WI38 (cell line): ENCODE measurements around the gene TEAD4.
"Not testable (repeated sequence)": the region's sequence is repeated elsewhere in the genome, so short reads cannot be mapped to it uniquely, and the experiment has no call there.

Experiments
- H3K4me3 ChIP-seq: 2 replicates; pipeline ENCODE4 v1.5.1; 2011; ENCODE audit warnings: low read depth, mild to moderate bottlenecking, control low read depth, low read length
- CTCF ChIP-seq: IDR thresholded peaks from 2 replicates; pipeline ENCODE4 v1.5.1; 2012; ENCODE audit warnings: low read depth, mild to moderate bottlenecking, control low read depth, low read length

TEAD4 gene

DNA sequence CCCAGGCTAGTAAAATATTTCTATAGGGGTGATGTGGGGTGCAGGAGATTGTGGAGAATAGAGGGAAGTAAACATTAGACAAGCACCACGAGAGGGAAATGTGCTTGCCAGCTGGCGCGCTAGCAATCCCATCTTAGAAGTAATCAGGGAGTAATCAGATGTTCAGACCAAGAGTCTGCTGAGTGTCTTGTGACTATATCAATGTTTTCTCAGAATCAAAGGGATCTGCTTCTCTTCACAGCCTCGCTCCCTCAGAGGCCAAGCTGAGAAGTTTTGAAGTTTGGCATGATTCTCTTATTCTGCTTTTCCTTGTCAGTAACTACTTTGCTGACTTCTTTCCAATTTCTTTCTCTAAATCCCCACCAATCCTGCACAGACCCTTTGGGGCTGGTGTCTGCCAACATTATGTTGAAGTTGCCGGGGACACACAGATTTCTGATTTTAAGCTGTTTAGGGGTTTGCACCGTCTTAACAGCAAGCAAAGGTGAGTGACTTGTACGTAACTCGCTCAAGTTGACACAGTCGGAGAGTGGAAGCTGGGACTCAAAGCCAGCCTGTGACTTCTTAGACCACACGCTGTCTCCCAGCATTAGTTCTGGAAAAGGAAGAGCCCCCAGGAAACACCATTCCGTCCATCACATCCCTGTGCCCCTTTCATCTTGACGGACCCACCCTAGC, 96.0 kb downstream of the TEAD4 start:
- no peak overlapping the region for H3K4me3 ChIP-seq
- no peak for TF ChIP-seq CTCF

DNA sequence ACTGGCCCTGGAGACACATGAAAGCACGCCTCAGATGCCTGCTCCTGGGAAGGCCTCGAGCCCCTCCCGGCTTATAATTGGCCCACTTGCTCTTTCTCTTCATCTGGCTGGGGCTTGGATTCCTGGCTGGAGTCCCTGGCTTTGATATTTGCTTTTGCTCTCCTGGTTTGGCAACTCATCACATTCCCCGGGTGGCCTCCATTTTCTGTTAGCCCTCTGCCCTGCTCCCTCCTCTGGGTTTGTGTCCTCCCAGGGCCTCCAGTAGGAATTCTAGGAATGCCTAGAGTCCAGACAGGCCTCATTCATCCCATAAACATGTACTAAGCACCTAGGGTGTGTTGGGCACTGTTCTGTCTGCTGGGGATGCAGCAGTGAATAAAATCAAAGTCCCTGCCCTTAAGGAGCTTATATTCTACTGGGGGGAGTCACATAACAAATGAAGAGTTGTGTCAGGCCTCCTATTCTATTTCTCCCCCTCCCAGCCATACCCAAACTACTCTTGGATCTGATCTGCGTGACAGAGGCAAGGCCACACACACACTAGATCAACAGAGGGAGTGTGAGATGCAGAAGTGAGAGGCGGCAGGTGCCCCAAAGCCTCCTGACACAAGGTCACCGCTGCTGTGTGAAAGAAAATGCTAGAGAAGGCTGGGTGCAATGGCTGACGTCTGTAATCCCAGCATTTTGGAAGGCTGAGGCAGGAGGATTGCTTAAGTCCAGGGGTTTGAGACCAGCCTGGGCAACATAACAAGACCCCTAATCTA, 96.7 kb downstream of the TEAD4 start:
- no peak overlapping the region for H3K4me3 ChIP-seq

DNA sequence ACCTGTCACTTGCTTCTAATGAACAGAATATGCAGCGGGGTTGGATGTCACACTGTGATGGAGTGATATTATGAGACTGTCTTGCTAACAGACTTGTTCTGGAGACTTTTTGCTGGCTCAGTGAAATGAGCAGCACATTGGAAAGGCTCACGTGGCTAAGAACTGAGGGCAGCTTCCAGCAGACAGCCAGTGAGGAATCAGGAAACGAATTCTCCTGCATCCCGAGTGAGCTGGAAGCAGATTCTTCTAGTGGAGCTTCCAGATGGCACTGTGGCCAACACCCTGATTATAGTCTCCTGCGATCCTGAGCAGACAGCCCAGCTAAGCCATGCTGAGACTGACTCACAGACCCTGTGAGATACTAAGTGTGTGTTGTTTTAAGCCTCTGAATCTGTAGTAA, 101.9 kb downstream of the TEAD4 start:
- no peak overlapping the region for H3K4me3 ChIP-seq
- no peak for TF ChIP-seq CTCF

More for the DNA sequence above, 96.7 kb downstream of the TEAD4 start:
- no peak for TF ChIP-seq CTCF

DNA sequence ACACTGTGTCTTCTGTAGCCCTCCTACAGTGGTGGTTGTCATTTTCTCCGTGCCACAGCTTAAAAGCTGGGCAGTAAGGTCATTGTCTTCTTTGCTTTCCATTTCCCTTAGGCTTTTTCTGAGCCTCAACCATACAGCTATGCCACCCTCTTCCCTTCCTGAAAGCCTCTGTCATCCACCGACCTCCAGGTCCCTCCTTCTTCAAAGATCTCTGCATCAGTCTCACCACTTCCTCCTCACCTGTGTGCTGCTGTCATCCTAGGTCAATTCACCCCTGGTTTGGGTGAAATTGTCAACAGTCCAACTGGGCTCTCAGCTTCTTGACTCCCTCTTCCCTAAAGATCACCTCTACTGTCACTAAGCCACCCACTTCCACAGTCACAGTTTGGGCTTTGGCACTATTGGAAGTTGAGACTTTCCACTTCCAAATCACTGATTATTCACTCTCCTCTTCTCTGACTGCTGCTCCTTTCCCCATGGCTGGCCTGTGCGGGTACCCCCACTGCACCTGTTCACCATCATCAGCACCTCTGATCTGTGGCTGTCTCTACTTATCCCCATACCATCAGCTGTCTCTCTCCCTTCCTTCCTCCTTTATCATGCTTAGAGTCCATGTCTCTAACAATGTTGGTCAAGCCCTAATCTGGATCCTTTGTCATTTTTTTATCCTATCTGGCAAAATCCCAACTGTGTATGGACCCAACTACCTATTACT, 102.5 kb downstream of the TEAD4 start:
- no peak for TF ChIP-seq CTCF
- H3K4me3 ChIP-seq = no peak overlapping the region

- no peak for TF ChIP-seq CTCF
- H3K4me3 ChIP-seq = no peak overlapping the region
Measured at GRCh38 chr12:3065300-3065699, 106.1 kb downstream of the TEAD4 start.

DNA sequence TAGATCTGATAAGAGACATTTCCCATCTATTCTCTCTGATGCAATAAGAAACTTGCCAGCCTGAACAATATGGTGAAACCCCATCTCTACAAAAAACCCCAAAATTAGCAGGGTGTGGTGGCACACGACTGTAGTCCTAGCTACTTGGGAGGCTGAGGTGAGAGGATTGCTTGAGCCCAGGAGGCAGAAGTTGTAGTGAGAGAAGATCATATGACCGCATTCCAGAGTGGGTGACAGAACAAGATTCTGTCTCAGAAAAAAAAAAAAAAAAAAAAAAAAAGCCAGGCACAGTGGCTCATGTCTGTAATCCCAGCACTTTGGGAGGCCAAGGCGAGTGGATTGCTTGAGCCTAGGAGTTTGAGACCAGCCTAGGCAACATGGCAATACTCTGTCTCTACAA, 106.6 kb downstream of the TEAD4 start:
- H3K4me3 ChIP-seq = not testable (repeated sequence)

GRCh38 chr12:3069714-3070113, 110.5 kb downstream of the TEAD4 start:
- H3K4me3 ChIP-seq = no peak overlapping the region
- TF ChIP-seq CTCF = no peak
